Keratinocyte (primary cell): ENCODE data around the gene POLE2. TPM values are rescaled to one million over a fixed set of nuclear protein-coding genes. Genes with fewer than 3 reads are reported as not detected.

Experiments
- DNase-seq: peaks from one replicate; pipeline ENCODE4 v3.0.0-alpha.2; 2011; ENCODE audit warnings: low read depth, missing footprints, low spot score
- FAIRE-seq: peaks from 2 replicates; lab custom pipeline; 2011; peaks lifted over from hg19 to GRCh38; lab: Jason Lieb, UNC
- H2AFZ ChIP-seq: 2 replicates; pipeline ENCODE4 v1.6.0; 2012; ENCODE audit warnings: low read length, control low read depth, inconsistent platforms; ENCODE audit not compliant: control insufficient read depth
- H3K27ac ChIP-seq: 2 replicates; pipeline ENCODE4 v1.5.1; 2011; ENCODE audit warnings: low read length; ENCODE audit not compliant: control insufficient read depth, insufficient read depth
- H3K27me3 ChIP-seq: 3 replicates; pipeline ENCODE4 v1.6.0; 2011; ENCODE audit warnings: low read length; ENCODE audit not compliant: control insufficient read depth, insufficient read depth; ENCODE audit errors: extremely low read depth
- H3K36me3 ChIP-seq, 2 experiments: 2 replicates in 1 of 2; 3 replicates in 1 of 2; pipeline ENCODE4 v1.5.1; 2011; ENCODE audit warnings: low read length in 2 of 2, mild to moderate bottlenecking in 1 of 2; ENCODE audit not compliant: control insufficient read depth in 2 of 2, insufficient read depth in 2 of 2; ENCODE audit errors: extremely low read depth in 1 of 2
- H3K4me1 ChIP-seq: 3 replicates; pipeline ENCODE4 v1.5.1; 2011; ENCODE audit warnings: low read length; ENCODE audit not compliant: control insufficient read depth, insufficient read depth; ENCODE audit errors: extremely low read depth
- H3K4me2 ChIP-seq: 3 replicates; pipeline ENCODE4 v1.6.0; 2011; ENCODE audit warnings: low read depth, low read length; ENCODE audit not compliant: control insufficient read depth, insufficient read depth; ENCODE audit errors: extremely low read depth
- H3K4me3 ChIP-seq, 3 experiments: fragments of 200-600 bp in 1 of 3; sonication (generic) in 1 of 3; 2 replicates in 2 of 3; 3 replicates in 1 of 3; pipeline ENCODE4 v1.5.1; 2011 to 2016; ENCODE audit warnings: low read length in 3 of 3, mild to moderate bottlenecking in 3 of 3, control low read depth in 2 of 3, inconsistent platforms in 1 of 3, low read depth in 1 of 3, mixed read lengths in 1 of 3, mixed run types in 1 of 3, moderate library complexity in 1 of 3; ENCODE audit not compliant: control insufficient read depth in 2 of 3, insufficient read depth in 2 of 3; ENCODE audit errors: extremely low read depth in 1 of 3
- H3K79me2 ChIP-seq: 2 replicates; pipeline ENCODE4 v1.6.0; 2012; ENCODE audit warnings: low read length; ENCODE audit not compliant: control insufficient read depth, insufficient read depth
- H3K9ac ChIP-seq: 3 replicates; pipeline ENCODE4 v1.6.0; 2011; ENCODE audit warnings: low read length; ENCODE audit not compliant: control insufficient read depth, insufficient read depth; ENCODE audit errors: extremely low read depth
- H3K9me1 ChIP-seq: 3 replicates; pipeline ENCODE4 v1.6.0; 2011; ENCODE audit warnings: low read length; ENCODE audit not compliant: control insufficient read depth, insufficient read depth; ENCODE audit errors: extremely low read depth
- H3K9me3 ChIP-seq: 2 replicates; pipeline ENCODE4 v1.5.1; 2012; ENCODE audit warnings: low read depth, low read length; ENCODE audit not compliant: control insufficient read depth
- H4K20me1 ChIP-seq: 3 replicates; pipeline ENCODE4 v1.6.0; 2011; ENCODE audit warnings: low read length; ENCODE audit not compliant: control insufficient read depth, insufficient read depth; ENCODE audit errors: extremely low read depth
- CTCF ChIP-seq, 3 experiments: IDR thresholded peaks in 1 of 3; conservative IDR thresholded peaks in 1 of 3; optimal IDR thresholded peaks in 1 of 3; 2 replicates in 2 of 3; 3 replicates in 1 of 3; pipeline versions ENCODE3 to v1.5.1; 2011; ENCODE audit warnings: low read length in 3 of 3, mild to moderate bottlenecking in 3 of 3, moderate library complexity in 2 of 3, control low read depth in 1 of 3, inconsistent platforms in 1 of 3; ENCODE audit not compliant: insufficient read depth in 2 of 3; ENCODE audit errors: extremely low read depth in 1 of 3
- EZH2 ChIP-seq: IDR thresholded peaks from one replicate; pipeline ENCODE4 v1.6.1; 2012; ENCODE audit warnings: inconsistent platforms, mild to moderate bottlenecking, low read length, moderate library complexity
- dilution Hi-C: fragments of 300-500 bp; cut with MboI; formaldehyde crosslinking; loops from one replicate; pipeline ENCODE4 v1.7.0; 2020; ENCODE audit warnings: low sequenced_read_pairs; ENCODE audit not compliant: extremely low pct_ligation_motif_present
- polyA plus RNA-seq, 5 experiments: library from polyadenylated mRNA; depleted of rRNA in 3 of 5; stranded (reverse) in 3 of 5; stranded (forward) in 1 of 5; unstranded in 1 of 5; fragments of >200 nt; gene quantifications; 1 replicate in 1 of 5; 2 replicates in 3 of 5; 3 replicates in 1 of 5; pipeline versions ENCODE4 v1.2.1 to v1.2.3, GENCODE V29; 2011 to 2012; ENCODE audit warnings: missing spikeins in 2 of 5, low read depth in 1 of 5, low replicate concordance in 1 of 5

Gene POLE2
- polyA plus RNA-seq, 1 donor (not counting 4 experiments of a cell fraction or from before 2014, with no cell fraction given), result 14.1 TPM

DNA sequence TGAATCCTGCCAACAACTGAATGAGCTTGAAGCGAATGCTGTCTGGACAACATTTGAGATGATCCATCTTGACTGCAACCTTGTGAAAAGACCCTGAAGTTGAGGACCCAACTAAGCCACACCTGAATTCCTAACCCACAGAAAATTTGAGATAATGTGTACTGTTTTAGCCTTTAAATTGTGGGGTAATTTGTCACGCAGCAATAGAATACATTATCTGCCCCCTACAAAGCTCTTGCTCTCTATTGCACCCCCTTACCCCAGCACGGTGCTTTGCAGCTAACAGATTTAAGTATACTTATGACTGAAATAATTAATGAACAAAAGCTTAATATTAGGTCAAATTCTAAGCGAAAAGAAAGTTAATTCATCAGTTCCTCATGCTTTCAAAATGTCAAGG lies 1.6 kb downstream of the POLE2 start:
- H3K36me3 ChIP-seq, result no peaks in the 10 kb centered on the region
- FAIRE-seq (no peak), DNase-seq (no peak)
- no peaks in the 10 kb centered on the region for H3K9me1 ChIP-seq
- H3K9me3 ChIP-seq, result no peaks in the 10 kb centered on the region
- H3K79me2 ChIP-seq, result peaks cover 11% of the 10 kb centered on the region
- no peak overlapping the region for H3K27ac ChIP-seq
- H2AFZ ChIP-seq, result no peak overlapping the region
- no peaks in the 10 kb centered on the region for H3K27me3 ChIP-seq
- H4K20me1 ChIP-seq, result no peaks in the 10 kb centered on the region
- dilution Hi-C loops, result no loop called here
- no peak overlapping the region for H3K4me2 ChIP-seq
- H3K4me1 ChIP-seq, result peaks cover 7% of the 10 kb centered on the region
- no peak overlapping the region for H3K9ac ChIP-seq
- no peak overlapping the region for H3K4me3 ChIP-seq
- no peak for TF ChIP-seq EZH2
- TF ChIP-seq CTCF (optimal IDR thresholded peaks at IDR 0.05 in 1 of 3, IDR thresholded peaks at IDR 0.05 in 1 of 3, conservative IDR thresholded peaks at IDR 0.05 in 1 of 3; ENCODE audit: extremely low read depth in 1 of 3, insufficient read depth in 2 of 3, low read length in 3 of 3), result no peak

GRCh38 chr14:49679271-49679670 lies 8.7 kb downstream of the POLE2 start:
- no peaks in the 10 kb centered on the region for H3K27me3 ChIP-seq
- no peak for TF ChIP-seq EZH2
- no peak for TF ChIP-seq CTCF (optimal IDR thresholded peaks at IDR 0.05 in 1 of 3, IDR thresholded peaks at IDR 0.05 in 1 of 3, conservative IDR thresholded peaks at IDR 0.05 in 1 of 3; ENCODE audit: extremely low read depth in 1 of 3, insufficient read depth in 2 of 3, low read length in 3 of 3)
- no peaks in the 10 kb centered on the region for H3K9me3 ChIP-seq
- H3K9me1 ChIP-seq, result no peaks in the 10 kb centered on the region
- H3K4me1 ChIP-seq, result peaks cover 10% of the 10 kb centered on the region
- dilution Hi-C loops, result no loop called here
- H3K9ac ChIP-seq, result no peak overlapping the region
- no peaks in the 10 kb centered on the region for H3K79me2 ChIP-seq
- peaks cover 0 to 5% of the 10 kb centered on the region in 2 experiments for H3K36me3 ChIP-seq
- H3K27ac ChIP-seq, result peak overlapping the region; percentile 36
- H4K20me1 ChIP-seq, result no peaks in the 10 kb centered on the region
- no peak overlapping the region for H3K4me3 ChIP-seq
- no peak for DNase-seq
- H3K4me2 ChIP-seq, result peak overlapping the region; percentile 27
- no peak overlapping the region for H2AFZ ChIP-seq
- FAIRE-seq, result peak; percentile 13
